ENCODE measurements around the gene ZBTB20. TPM values are rescaled to one million over a fixed set of nuclear protein-coding genes. Genes with fewer than 3 reads are reported as not detected.

The ZBTB20 gene
- total and polyA plus RNA-seq, 10 of the 15 experiments (the other 5 are each of a cell fraction or from before 2014, with no cell fraction given) = 0.20 to 5.5 (median 2.2) TPM

- H3K9ac ChIP-seq (ENCODE audit: control insufficient read depth, insufficient read depth, low read length) = no peak overlapping the region
- no peak for TF ChIP-seq RCOR1 (conservative IDR thresholded peaks at IDR 0.05; ENCODE audit: low read depth, low read length)
- TF ChIP-seq SPI1 (IDR thresholded peaks at IDR 0.05; ENCODE audit: borderline replicate concordance, insufficient read depth, low read depth, low read length) = peak; percentile 90
- H3K4me1 ChIP-seq (ENCODE audit: control insufficient read depth, insufficient read depth, low read length) = peaks cover 3% of the 10 kb centered on the region; the same call in 1 of the 2 replicates
- H3K9me3 ChIP-seq (replicated peaks; ENCODE audit: control insufficient read depth, insufficient read depth, low read length) = no peaks in the 10 kb centered on the region
- no peaks in the 10 kb centered on the region for H4K20me1 ChIP-seq (ENCODE audit: control insufficient read depth, insufficient read depth)
- 5% methylated on average over 2 of the region's 2 CpGs for WGBS (ENCODE audit: insufficient coverage, insufficient replicate concordance, low lambda C conversion rate, missing lambda C conversion rate)
- no peak overlapping the region for H3K4me2 ChIP-seq (ENCODE audit: control insufficient read depth, insufficient read depth)
- intact Hi-C loops (cut with micrococcal nuclease; ENCODE audit: unreplicated experiment) = no loop called here
- H3K27me3 ChIP-seq (replicated peaks in 1 of 2; ENCODE audit: control insufficient read depth in 2 of 2, insufficient read depth in 2 of 2, low read length in 1 of 2) = no peaks in the 10 kb centered on the region
- H3K79me2 ChIP-seq (ENCODE audit: control insufficient read depth, insufficient read depth, low read length) = no peaks in the 10 kb centered on the region
- no peaks in the 10 kb centered on the region for H3K36me3 ChIP-seq (ENCODE audit: control insufficient read depth in 2 of 2, insufficient read depth in 2 of 2, low read length in 1 of 2)
- in situ Hi-C loops (cut with MboI) = no loop called here
- peak; percentile 83 for ATAC-seq
- CTCF ChIA-PET = interaction anchor here (1.0 to 3.8 kb wide), 6 partner anchors 14 to 252 kb away, joined by 3 to 32 read pairs (median 5); no protein-coding TSS in a partner anchor
- H3K27ac ChIP-seq (ENCODE audit: control insufficient read depth, insufficient read depth) = no peak overlapping the region
- FAIRE-seq = no peak
- H2AFZ ChIP-seq (ENCODE audit: control insufficient read depth, low read depth, low read length) = no peak overlapping the region
- no peak overlapping the region for H3K4me3 ChIP-seq
- SMC1A ChIA-PET (ENCODE audit: uncharacterized antibody, unreplicated experiment) = interaction anchor here (1.0 to 4.3 kb wide), 6 partner anchors 8 to 115 kb away, joined by 3 to 33 read pairs (median 8); no protein-coding TSS in a partner anchor
- RAD21 ChIA-PET (ENCODE audit: unreplicated experiment) = interaction anchor here (1.0 to 2.4 kb wide), 4 partner anchors 13 to 114 kb away, joined by 3 to 10 read pairs (median 6); no protein-coding TSS in a partner anchor
- POLR2A ChIA-PET = no interaction called here
- DNase-seq (ENCODE audit: low read depth, low spot score) = no peak
- BruUV-seq (replicated peaks) = no TSS peak
Measured at GRCh38 chr3:114405202-114405990, 741.7 kb downstream of the ZBTB20 start.

GRCh38 chr3:114404590-114404989, 742.5 kb downstream of the ZBTB20 start:
- Histone ChIP-seq H3K9me3 (replicated peaks; ENCODE audit: control insufficient read depth, insufficient read depth, low read length) (no peaks in the 10 kb centered on the region), H3K79me2 (ENCODE audit: control insufficient read depth, insufficient read depth, low read length) (no peaks in the 10 kb centered on the region), H4K20me1 (ENCODE audit: control insufficient read depth, insufficient read depth) (no peaks in the 10 kb centered on the region), H2AFZ (ENCODE audit: control insufficient read depth, low read depth, low read length) (no peak overlapping the region), H3K27ac (ENCODE audit: control insufficient read depth, insufficient read depth) (no peak overlapping the region), H3K4me1 (ENCODE audit: control insufficient read depth, insufficient read depth, low read length) (peaks cover 3% of the 10 kb centered on the region; the same call in 1 of the 2 replicates), H3K36me3 (ENCODE audit: control insufficient read depth in 2 of 2, insufficient read depth in 2 of 2, low read length in 1 of 2) (no peaks in the 10 kb centered on the region), H3K4me2 (ENCODE audit: control insufficient read depth, insufficient read depth) (no peak overlapping the region), H3K9ac (ENCODE audit: control insufficient read depth, insufficient read depth, low read length) (no peak overlapping the region), H3K4me3 (no peak overlapping the region), H3K27me3 (replicated peaks in 1 of 2; ENCODE audit: control insufficient read depth in 2 of 2, insufficient read depth in 2 of 2, low read length in 1 of 2) (no peaks in the 10 kb centered on the region)
- in situ Hi-C loops (cut with MboI) = no loop called here
- no peak for FAIRE-seq
- CTCF ChIA-PET = interaction anchor here (0.7 to 3.8 kb wide), 10 partner anchors 15 to 252 kb away, joined by 3 to 32 read pairs (median 4); no protein-coding TSS in a partner anchor
- SMC1A ChIA-PET (ENCODE audit: uncharacterized antibody, unreplicated experiment) = interaction anchor here (1.0 to 4.3 kb wide), 7 partner anchors 9 to 114 kb away, joined by 4 to 33 read pairs (median 5); no protein-coding TSS in a partner anchor
- RAD21 ChIA-PET (ENCODE audit: unreplicated experiment) = interaction anchor here (0.6 to 2.4 kb wide), 5 partner anchors 14 to 569 kb away, joined by 3 to 10 read pairs (median 4); no protein-coding TSS in a partner anchor
- POLR2A ChIA-PET = interaction anchor here (0.7 kb wide), 1 partner anchor 14 kb away, joined by 3 read pairs; no protein-coding TSS in a partner anchor
- 51% methylated on average over 6 of the region's 6 CpGs for WGBS (ENCODE audit: insufficient coverage, insufficient replicate concordance, low lambda C conversion rate, missing lambda C conversion rate)
- no TSS peak for BruUV-seq (replicated peaks)
- intact Hi-C loops (cut with micrococcal nuclease; ENCODE audit: unreplicated experiment) = no loop called here
- no peak for DNase-seq (ENCODE audit: low read depth, low spot score)
- ATAC-seq = no peak
- TF ChIP-seq MYC (IDR thresholded peaks at IDR 0.05; ENCODE audit: insufficient read depth, insufficient read length, insufficient replicate concordance, low read length, severe bottlenecking) (no peak), FOXK2 (IDR thresholded peaks at IDR 0.05) (no peak), ZBTB4 (CRISPR knock-in tag; IDR thresholded peaks at IDR 0.05) (no peak), CREB1 (IDR thresholded peaks at IDR 0.05; ENCODE audit: low read depth) (no peak), E2F8 (IDR thresholded peaks at IDR 0.05; ENCODE audit: low read depth, partially characterized antibody) (no peak), POLR2AphosphoS2 (IDR thresholded peaks at IDR 0.05; ENCODE audit: low read depth, low read length) (no peak)
